ENCODE measurements around the gene WNT6.
A peak's percentile ranks its signal among the peaks of the same experiment; 100 is the strongest.

The WNT6 gene

GRCh38 chr2:218893349-218894150 lies 33.9 kb downstream of the WNT6 start:
- DNase-seq (ENCODE audit: low spot score), result no peak

GRCh38 chr2:218894151-218894879 lies 34.7 kb downstream of the WNT6 start:
- DNase-seq (ENCODE audit: low spot score), result no peak

GRCh38 chr2:218894880-218895157 lies 35.2 kb downstream of the WNT6 start:
- no peak for DNase-seq (ENCODE audit: low spot score)

DNA sequence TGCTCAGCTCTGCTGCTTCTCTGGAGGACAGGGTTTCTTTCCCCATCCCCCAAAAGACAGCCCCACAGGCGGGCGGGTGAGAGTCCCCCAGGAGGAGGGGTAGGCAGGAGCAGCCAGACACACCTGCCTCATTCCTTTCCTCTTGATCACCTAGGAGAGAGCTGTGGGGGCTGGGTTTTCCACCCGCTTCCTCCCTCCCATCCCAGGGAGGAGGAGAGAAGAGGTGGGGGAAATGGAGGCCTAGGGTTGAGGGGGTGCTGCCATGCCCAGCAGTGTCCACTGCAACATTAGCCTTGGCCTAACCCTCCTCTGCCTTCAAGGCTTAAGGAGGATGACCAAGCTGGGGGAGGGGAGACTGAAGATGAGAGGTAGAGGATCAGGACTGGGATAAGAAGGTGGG lies 35.7 kb downstream of the WNT6 start:
- no peak for DNase-seq (ENCODE audit: low spot score)

- no peak for DNase-seq (ENCODE audit: low spot score)
Measured at GRCh38 chr2:218895759-218896500, 36.3 kb downstream of the WNT6 start.

DNA sequence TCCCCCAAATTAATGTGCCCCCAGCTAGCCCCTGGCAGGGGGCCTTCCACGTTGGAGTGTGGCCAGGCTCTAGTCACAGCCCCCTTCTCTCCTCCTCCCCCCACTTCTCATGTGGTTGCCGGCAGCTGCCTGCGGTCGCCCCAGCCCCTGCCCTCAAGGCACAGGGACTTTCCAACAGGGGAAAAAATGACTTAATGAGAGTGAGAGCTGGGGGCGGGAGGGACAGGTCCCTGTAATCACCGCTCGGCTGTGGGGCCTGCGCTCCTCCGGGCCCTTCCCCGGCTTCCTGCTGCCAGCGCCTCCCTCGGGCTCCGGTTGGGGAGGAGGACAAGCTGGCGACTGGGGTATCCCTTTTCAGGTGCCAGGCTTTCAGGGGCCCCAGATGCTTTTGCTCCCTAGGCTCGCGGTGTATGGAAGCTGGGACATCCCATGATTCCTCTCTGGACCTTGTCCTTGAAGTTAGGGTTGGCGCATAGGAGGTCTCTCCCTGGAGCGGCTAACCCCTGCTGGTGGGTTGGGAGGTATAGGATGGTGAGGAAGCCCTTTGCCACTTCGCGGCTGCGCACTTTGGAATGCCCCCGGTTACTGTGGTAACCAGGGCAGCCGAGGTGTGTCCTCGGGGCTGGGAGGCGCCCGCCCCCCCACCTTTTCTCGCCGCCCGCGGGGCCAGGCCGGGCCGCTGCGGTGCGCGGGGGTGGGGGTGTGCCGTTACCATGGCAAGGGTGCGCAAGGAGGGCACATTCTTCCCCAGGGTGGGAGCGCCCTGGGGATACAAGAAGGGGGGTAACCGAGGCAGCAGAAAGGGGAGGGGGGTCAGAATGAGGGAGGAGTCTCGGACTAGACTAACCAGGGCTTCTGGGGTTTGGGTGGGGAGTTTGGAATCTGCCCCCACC lies 37.1 kb downstream of the WNT6 start:
- peak; percentile 93 for DNase-seq (ENCODE audit: low spot score)

GRCh38 chr2:218897394-218898108 lies 37.9 kb downstream of the WNT6 start:
- DNase-seq (ENCODE audit: low spot score), result no peak

DNA sequence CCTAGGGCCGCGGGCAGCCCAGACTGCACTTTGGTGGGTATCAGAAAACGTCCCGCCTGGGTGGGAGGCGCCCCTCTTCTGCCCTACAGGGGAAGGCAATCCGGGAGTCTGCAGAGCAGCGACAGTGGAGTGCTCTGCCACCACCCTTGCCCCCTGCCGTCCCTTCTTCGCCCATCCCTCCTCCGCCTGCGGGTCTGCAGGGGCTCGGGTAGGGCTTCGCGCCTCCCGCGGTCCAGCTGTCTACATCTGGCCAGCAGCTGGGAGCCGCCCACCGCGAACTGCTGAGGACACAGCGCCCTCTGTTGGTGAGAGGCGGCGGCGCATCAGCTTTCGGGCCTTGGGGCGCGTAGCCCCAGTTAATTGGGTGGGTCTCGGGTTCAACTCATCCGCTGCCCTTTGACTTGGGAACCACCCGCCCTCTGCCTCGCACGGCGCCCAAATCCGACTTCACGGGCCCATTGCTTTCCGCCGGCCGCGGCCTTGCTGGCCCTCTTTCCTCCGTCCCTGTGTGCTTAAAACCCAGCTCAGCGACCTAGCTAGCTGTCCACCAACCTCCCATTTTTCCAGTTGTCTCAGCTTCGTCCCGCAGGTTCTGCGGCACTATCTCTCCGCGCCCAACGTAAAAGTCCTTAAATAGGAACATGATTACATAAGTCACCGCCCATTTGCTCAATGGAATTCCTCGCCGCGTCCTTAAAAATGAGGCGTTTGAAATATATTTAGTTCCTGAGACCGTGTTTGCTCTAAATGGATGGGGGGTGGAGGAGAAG lies 38.7 kb downstream of the WNT6 start:
- DNase-seq (ENCODE audit: low spot score), result peak; percentile 82

- no peak for DNase-seq (ENCODE audit: low spot score)
Measured at GRCh38 chr2:218899147-218899546, 39.5 kb downstream of the WNT6 start.

GRCh38 chr2:218902427-218902826 lies 42.8 kb downstream of the WNT6 start:
- DNase-seq (ENCODE audit: low spot score), result no peak

DNA sequence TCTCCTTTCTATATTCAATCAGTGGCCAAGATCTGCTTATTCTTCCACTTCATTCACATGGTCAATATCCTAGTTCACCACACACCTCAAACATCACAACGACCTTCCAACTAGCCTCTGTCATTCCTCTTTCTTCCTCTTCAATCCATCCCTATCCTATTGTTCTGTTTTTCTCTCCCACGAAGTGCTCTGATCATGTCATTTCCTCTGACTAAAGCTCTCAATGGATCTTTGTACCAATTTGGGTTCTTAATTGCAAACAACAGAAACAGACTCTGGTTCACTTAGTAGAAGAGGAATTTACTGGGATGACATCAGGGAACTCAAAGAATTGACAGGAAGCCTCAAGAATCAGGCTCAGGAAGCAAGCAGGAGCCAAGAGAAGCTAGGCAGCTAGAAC lies 44.6 kb downstream of the WNT6 start:
- no peak for DNase-seq (ENCODE audit: low spot score)

- peak; percentile 90 for DNase-seq (ENCODE audit: low spot score)
Measured at GRCh38 chr2:218908721-218909619, 49.4 kb downstream of the WNT6 start.

DNA sequence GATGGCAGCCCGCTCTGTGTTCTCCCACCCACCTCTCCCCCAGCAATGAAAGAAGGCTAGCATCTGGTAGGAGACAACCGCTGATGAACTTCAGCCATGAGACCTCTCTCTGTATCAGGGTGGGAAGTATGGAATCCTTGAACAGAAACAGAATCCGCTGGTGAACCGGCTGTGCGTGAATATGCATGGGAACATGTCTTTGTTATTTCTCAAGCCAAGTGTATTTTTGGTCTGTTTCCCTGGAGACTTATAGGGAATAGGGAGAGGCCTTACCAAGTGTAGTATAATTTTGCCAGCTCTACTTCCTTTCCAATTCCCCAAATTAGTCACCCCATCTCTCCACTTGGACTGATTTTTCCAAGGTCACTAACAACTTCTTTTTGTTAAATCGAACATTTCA lies 51.1 kb downstream of the WNT6 start:
- DNase-seq (ENCODE audit: low spot score), result no peak

DNA sequence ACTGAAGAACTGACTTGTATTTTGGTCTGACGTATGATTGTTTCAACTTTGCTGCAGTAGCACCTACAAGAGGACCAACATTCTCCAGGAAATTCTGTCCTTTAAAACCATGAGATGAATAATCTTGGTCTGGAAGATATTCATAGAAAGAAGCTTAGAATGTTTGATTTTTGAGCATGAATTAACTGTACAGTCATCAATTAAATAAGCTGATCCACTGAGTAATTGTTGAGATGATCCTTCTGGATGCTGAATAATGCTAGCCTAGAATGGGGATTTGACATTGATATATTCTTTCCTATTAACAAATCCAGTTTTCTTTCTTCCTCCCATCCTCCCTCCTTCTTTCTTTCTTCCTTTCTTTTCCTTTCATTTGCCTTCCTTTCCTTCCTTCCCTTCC lies 60.9 kb downstream of the WNT6 start:
- DNase-seq (ENCODE audit: low spot score), result no peak
